T-helper 1 cell (primary cell): ENCODE measurements around the gene CYP2A6.
"Not testable (repeated sequence)": the region's sequence is repeated elsewhere in the genome, so short reads cannot be mapped to it uniquely, and the experiment has no call there.

Experiments
- DNase-seq, 5 donors: peaks; one replicate each; pipeline ENCODE4 v3.0.0-alpha.2; 2012 to 2020

The CYP2A6 gene

DNA sequence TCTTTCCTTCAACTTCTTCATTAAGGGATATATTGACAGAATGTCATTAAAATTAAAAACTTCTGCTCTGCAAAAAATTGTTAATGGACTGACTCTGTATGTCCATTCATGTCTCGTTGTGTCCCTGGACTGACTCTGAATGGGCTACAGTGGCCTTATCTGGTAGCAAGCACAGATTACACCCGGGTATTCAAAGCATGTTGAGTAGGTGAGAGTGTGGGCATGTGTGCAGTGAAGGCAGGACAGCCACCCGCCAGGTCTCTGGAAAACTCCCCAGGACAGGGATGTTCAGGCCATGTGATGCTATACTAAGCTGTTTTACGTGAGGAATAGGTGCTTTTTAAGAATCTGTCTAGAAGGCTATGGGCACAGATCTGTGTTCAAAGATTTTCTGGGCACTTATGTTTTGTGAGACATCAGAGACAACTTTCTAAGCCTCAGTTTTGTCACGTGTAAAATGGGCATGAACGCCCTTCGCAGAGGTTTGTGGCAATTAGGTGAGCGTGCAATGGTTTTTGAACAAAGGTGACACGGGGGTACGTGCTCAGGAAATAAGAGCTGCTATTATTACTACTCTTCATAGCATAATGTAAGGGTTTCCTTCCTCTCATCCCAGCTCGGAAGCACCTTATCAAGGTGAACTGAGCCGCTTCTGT, 7.1 kb downstream of the CYP2A6 start:
- not testable (repeated sequence) for DNase-seq

DNA sequence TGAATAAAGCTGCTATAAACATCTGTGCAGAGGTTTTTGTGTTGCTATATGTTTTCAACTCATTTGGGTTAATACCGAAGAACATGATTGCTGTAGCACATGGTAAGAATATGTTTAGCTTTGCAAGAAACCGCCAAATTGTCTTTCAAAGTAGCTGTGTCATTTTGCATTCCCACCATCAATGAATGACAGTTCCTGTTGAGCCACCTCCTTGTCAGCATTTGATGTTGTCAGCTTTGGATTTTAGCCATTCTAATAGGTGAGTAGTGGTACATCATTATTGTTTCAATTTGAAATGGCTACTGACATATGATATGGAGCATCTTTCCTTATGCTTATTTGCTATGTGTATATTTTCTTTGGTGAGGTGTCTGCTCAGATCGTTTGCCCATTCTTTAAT, 8.2 kb downstream of the CYP2A6 start:
- DNase-seq: not testable (repeated sequence)

DNA sequence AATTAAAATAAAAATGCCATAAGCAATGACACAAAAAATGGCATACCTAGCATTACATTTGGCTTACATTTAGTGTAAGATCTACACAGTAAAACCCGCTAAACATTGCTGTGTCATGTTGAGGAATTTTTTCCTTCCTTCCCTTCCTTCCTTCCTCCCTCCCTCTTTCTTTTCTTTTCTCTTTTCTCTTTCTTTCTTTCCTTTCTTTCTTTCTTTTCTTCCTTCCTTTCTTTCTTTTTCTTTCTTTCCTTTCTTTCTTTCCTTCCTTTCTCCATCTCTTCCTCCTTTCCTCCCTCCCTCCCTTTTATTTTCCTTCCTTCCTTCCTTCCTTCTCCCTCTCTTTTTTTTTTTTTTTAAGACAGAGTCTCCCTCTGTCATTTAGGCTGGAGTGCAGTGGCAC, 11.8 kb downstream of the CYP2A6 start:
- DNase-seq: not testable (repeated sequence)

DNA sequence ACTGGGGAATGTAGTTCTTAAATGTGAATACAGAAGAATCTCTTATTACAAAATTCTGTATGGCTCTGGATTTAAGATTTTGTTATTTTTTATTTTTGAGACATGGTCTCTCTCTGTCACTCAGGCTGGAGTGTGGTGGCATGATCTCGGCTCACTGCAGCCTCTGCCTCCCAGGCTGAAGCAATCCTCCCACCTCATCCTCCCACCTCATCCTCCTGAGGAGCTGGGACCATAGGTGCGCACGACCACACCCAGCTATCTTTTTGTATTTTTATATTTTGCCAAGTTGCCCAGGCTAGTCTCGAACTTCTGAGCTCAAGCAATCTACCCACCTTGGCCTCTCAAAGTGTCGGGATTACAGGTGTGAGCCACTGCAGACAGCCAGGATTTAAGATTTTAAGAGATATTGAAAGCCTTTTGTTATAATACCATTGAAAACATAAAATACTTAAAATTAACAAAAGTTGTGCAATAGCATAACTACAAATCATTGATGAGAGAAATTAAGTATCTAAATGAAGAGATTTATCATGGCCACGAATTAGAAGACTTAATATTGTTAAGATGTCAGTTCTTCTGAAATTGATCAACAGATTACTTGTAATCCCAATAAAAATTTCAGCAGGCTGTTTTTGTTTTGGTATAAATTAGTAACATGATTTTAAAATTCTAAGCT, 13.4 kb downstream of the CYP2A6 start:
- no peak for DNase-seq

DNA sequence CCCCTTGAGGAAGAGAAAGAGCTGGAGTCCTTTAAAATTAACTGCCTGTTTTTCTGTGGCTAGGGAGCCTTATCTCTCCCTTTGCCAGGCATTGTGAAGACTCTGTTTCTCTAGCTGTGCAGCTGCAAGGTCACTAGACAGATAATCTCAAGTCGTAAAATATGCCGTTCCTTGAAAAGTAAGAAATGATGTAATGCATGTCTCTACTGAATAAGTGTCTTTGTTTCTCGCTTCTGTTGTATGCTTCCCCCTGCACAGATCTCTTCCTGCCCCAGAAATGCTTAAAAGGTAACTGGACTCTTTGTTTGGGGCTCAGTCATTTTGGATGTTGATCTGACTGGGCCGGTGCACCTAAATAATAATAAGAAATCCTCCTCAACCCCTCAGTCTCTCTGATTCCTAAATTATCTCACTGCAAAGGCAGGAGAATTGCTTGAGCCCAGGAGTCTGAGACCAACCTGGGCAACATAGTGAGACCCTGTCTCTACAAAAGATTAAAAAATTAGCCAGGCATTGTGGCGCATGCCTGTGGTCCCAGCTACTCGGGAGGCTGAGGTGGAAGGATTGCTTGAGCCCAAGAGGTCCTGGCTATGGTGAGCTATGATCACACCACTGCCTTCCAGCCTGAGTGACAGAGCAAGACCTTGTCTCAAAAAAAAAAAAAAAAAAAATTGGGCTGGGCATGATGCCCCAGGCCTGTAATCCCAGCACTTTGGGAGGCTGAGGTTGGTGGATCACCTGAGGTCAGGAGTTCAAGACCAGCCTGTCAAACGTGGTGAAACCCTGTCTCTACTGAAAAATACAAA, 16.3 kb downstream of the CYP2A6 start:
- not testable (repeated sequence) for DNase-seq

DNA sequence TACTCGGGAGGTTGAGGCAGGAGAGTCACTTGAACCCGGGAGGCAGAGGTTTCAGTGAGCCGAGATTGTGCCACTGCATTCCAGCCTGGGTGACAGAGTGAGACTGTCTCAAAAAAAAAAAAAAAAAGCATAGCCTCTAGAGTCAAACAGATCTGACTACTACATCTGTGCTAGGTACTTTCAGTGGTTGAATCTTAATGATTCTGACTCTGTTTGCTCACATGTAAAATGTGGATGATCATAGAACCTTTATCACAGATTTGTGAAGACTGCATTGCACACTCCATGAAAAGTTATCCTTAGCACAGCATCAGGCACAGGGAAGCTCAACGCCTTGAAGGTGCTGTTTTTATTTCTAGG, 17.8 kb downstream of the CYP2A6 start:
- not testable (repeated sequence) for DNase-seq

DNA sequence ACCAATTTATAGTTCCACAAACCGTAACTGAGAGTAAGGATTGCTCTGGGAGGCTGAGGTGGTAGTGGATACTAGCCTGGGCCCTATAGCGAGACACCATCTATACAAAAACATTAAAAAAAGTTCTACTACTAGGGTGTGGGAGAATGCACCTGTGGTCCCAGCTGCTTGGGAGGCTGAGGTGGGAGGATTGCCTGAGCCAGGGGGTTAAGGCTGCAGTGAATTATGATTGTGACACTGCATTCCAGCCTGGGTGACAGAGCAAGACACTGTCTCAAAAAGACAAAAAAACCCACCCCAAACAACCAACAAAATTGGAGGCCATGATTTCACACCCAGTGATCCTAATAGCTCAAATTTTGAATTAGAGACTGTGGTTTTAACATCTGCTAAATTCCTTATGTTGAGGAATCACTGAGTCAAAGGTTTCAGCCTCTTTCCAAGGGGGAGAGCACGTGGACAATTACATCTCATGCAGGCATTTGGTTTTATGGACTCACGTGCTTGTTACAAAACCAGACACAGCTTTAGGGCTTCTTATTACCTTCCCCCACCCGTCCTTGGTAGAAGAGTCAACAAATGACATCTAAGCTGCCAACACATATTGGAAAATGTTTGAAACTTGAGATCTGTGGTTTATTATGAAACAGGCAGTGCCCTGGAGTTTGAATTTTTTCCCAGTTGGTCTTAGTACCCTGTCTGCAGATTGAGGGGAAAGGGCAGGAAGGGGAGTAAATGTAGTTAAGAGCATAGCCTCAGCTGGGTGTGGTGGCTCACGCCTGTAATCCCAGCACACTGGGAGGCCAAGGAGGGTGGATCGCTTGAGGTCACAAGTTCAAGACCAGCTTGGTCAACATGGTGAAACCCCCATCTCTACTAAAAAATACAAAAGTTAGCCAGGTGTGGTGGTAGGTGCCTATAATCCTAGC, 18.5 kb downstream of the CYP2A6 start:
- no peak for DNase-seq

DNA sequence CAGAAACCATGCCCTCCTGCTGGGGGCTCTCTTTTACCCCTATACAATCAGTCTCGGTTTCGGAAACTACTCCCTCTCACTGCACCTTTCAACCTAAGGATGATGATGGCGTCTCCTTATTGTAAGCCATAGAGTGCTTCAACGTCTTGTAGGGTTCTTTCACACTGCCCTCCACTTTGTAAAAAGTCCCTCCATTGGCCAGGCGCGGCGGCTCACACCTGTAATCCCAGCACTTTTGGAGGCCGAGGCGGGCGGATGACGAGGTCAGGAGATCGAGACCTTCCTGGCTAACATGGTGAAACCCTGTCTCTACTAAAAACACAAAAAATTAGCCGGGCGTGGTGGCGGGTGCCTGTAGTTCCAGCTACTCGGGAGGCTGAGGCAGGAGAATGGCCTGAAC, 19.5 kb downstream of the CYP2A6 start:
- not testable (repeated sequence) for DNase-seq

DNA sequence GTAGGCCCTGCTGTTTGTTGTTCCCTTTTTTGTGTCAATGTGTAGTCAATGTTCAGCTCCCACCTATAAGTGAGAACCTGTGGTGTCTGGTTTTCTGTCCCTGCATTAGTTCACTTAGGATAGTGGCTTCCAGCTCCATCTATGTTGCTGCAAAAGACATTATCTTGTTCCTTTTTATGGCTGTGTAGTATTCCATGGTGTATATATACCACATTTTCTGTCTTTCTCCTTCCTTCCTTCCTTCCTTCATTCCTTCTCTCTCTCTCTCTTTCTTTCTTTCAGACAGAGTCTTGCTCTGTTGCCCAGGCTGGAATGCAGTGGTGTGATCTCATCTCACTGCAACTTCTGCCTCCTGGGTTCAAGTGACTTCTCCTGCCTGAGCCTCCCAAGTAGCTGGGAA, 21.0 kb downstream of the CYP2A6 start:
- DNase-seq: no peak

DNA sequence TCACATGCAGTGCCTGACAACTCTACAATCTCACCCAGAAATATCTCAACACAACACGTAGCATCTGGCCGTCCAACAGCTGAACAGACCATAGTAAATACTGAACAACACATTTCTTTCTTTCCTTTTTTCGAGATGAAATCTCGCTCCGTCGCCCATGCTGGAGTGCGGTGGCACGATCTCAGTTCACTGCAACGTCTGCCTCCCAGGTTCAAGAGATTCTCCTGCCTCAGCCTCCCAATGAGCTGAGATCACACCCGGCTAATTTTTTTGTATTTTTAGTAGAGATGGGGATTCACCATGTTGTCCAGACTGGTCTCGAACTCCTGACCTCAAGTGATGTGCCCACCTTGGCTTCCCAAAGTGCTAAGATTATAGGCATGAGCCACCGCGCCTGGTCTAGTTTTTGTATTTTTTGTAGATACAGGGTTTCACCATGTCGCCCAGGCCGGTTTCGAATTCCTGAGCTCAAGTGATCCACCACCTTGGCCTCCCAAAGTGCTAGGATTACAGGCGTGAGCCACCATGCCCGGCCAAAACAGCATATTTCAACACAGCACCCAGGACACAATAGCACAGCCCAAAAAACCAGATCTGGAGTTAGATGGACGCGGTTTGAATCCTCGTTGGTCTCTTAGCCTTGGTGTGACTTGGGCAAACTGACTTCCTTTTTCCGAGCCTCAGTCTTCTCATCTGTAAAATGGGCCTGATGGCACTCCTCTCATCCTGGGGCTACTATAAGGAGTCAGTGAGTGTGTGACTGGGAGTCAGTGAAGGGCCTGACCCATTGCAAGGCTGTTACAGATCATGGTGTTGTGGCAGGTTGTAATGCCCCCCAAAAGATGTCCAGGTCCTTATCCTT, 22.6 kb downstream of the CYP2A6 start:
- DNase-seq: no peak

DNA sequence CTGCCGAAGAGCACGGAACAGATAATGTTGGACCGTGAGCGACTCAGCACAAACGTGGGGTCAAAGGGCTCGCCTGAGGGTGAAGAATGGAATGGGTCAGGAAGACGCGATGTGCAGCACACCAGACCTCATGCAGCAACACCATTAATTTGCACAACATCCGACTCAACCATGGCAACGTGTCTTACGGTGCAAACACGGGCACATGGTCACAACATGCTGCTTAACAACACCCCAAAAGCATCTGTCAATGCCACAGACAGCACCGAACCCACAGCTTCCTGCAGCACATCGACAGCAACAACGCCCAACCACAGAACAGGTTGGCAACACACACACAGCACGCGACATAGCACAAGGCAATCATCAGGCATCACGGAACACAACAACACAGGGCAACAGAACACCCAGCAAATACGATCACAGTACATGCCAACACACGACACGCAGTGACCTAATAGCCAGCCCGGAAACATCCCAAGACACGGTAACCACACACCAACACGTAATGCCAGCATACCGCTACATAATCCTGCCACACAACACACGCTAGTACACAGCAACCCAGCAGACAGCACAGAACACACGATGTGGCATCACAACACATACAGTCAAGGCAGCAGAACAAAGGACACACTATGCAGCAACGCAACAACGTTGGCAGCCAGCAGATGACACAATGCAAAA, 23.4 kb downstream of the CYP2A6 start:
- DNase-seq: peak in 4 of 5 donors; percentile 51 to 76 (median 64)

DNA sequence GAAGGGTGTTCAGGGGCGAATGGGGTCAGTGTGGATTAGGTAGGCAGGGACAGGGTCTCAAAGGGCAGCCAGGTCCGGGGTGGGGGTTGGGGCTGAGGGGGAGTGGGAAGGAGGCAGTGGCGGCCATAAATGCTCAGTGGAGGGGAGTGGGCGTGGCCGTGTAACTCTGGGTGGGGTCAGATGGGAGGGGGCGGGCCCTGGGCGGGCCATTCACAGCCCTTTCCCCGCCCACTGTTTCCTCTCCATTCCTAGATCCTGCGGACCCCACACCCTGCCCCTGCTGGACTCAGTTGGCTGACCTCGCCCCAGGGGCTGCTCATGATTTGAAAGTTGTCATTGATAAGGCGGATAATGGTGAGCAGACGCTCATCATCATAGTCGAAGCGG, 23.9 kb downstream of the CYP2A6 start:
- not testable (repeated sequence) for DNase-seq

DNA sequence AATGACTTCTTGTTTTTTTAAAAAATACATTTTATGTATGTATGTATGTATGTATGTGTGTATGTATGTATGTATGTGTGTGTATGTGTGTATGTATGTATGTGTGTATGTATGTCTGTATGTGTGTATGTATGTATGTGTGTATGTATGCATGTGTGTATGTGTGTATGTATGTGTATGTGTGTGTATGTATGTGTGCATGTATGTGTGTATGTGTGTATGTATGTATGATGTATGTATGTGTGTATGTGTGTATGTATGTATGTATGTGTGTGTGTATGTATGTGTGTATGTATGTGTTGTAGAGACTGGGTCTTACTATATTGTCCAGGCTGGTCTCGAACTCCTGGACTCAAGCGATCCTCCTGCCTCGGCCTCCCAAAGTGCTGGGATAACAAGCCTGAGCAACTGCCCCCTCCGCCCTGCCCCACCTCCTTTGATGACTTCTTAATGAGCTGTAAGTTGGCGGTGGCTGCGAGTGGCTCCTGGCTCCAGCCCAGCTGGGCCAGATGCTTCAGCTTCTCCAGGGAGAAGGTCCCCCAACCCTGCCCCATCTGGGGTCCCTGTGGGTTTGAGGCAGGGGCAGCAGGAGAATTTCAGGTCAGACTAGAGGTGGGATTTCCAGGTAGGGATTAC, 24.7 kb downstream of the CYP2A6 start:
- not testable (repeated sequence) for DNase-seq

DNA sequence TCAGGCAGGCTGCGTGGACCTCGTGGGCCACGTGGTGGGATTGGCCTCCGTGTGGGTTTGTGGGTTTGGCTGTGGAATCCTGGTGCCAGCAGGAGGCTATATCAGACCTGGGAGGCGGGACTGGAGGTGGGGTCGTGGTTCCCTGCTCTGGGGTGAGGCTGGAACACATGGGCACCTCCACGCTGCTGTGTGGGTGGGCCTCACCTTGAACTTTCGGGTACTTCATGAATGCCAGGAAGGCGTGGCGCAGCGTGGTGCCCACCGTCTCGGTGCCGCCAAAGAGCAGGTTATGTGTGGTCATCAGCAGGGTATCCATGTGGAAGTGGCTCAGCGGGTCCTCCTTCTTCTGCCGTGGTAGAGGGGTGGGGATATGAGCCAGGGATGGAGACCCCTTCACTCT, 25.3 kb downstream of the CYP2A6 start:
- DNase-seq: not testable (repeated sequence)

DNA sequence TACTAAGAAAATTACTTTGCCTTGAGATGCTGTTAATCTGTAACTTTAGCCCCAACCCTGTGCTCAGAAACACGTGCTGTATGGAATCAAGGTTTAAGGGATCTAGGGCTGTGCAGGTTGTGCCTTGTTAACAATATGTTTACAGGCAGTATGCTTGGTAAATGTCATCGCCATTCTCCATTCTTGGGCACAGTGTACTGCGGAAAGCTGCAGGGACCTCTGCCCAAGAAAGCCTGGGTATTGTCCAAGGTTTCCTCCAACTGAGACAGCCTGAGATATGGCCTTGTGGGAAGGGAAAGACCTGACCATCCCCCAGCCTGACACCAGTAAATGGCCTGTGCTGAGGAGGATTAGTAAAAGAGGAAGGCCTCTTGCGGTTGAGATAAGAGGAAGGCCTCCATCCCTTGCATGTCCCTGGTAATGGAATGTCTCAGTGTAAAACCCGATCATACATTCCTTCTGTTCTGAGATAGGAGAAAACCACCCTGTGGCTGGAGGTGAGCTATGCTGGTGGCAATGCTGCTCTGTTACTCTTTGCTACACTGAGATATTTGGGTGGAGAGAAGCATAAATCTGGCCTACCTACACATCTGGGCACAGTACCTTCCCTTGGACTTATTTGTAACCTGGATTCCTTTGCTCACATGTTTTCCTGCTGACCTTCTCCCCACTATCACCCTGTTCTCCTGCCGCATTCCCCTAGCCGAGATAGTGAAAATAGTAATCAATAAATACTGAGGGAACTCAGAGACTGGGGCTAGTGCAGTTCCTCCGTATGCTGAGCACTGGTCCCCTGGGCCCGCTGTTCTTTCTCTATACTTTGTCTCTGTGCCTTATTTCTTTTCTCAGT, 27.3 kb downstream of the CYP2A6 start:
- not testable (repeated sequence) for DNase-seq

DNA sequence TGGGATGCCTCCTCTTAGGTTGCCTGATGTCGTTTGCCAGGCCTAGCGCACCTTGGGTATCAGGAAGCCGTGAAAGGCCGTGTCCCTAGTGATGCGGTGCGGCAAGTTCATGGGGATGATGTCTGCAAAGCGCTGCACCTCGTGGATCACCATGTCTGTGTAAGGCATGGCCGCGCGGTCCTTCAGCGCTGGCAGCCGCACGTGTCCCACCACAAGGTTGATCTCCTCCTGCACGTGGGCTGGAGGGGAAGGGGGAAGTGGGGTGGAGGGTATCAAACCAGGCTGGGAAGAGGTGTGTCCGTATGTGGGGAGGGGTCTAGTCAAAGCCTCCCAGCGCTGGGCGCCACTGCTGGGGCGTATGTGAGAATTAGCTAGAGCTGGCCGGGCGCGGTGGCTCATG, 28.1 kb downstream of the CYP2A6 start:
- DNase-seq: no peak

DNA sequence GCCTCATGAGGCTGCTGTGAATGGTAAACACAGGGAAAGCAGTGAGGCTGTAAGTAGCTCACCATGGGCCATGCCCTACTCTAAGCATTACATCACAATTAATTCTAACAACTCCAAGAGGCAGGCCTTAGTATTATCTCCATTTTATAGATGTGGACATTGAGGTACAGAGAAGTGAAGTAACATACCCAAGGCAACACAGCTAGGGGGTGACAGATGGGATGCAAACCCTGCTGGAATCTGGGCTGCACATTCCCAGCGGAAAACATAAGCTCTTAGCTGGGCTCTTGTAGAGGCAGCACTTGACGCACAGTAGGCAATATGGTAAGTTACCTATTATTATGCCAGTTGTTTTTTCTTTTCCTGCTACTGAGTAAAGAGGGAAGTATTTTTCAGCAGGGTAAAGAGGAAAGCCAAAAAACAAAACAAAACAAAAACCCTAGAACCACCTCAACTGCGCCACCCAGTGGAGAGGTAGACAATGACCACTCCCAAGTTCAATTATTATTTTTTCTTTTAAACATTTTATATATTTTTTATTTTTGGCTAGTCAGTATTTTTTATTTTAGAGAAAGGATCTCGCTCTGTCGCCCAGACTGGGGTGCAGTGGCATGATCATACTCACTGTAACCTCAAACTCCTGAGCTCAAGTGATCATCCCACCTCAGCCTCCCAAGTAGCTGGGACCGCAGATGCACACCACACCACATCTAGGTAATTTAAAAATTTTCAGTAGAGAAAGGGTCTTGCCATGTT, 30.6 kb downstream of the CYP2A6 start:
- peak in 3 of 5 donors; percentile 49 to 72 (median 56) for DNase-seq
